GM18526 (cell line): ENCODE measurements around the gene MYH8.

Experiments used
- POLR2A ChIP-seq: IDR thresholded peaks from 3 replicates; pipeline ENCODE4 v1.6.1; 2011; ENCODE audit not compliant: insufficient read length; ENCODE audit errors: extremely low read depth

MYH8 gene

DNA sequence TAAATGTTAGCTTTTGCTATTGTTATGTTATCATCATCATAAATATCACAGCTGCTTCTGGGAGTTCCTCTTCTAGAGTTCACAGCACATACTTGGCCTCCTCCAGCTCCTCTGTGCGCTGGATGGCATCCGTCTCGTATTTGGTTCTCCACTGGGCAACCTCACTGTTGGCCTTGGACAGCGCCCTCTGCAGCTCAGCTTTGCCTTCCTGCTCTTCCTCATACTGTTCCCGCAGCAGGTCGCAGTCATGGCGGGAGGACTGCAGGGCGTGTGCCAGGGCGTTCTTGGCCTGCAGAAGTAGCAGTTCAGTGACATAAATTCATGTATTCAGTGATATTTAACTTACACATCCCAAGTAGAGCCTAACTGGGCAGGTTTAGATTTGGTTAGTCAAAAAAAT is 23.4 kb downstream of the MYH8 start:
- TF ChIP-seq POLR2A = no peak

- no peak for TF ChIP-seq POLR2A
Measured at GRCh38 chr17:10396524-10397163, 25.1 kb downstream of the MYH8 start.

DNA sequence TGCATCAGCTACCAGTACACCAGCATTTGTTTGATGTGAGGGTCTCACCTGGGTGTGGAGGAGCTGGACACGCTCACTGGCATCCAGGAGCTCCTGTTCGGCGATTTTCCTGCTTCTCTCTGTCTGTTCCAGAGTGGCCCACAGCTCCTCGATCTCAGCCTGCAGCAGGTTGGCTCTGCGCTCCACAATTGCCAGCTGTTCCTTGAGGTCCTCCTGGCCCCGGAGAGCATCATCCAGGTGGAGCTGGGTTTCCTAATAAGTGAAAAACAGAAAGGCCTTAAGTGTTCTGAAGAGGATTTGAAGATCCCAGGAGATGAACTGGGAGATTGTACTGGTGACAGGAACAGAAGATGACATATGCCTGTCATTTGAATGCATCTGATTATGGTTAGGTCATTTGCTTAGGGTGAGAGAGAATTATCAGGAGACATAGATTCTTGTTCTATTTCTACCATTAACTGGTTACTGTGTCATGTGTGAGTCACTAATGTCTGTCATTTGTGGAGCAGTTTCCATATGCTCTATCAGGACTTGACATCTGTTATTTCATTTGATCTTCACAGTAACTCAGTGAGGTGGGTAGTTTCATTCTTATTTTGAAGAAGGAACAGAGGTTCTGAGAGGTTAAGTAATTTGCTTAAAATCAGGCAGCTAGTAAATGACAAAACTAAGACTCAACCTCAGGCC is 27.4 kb downstream of the MYH8 start:
- TF ChIP-seq POLR2A = no peak

DNA sequence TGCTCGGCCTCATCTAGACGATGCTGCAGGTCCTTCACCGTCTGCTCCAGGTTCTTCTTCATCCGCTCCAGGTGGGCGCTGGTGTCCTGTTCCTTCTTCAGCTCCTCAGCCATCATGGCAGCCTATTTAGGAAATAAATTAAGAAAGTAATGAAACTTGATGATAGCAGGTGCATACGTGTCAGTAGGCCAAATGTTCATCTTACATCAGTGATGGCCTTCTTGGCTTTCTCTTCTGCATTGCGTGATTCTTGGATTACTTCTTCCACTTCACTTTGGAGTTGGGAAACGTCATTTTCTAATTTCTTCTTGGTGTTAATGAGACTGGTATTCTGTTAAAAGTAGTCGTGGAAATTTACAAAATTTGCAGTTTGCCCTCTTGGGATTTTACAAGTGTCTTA is 28.9 kb downstream of the MYH8 start:
- no peak for TF ChIP-seq POLR2A

- TF ChIP-seq POLR2A = no peak
Measured at GRCh38 chr17:10385871-10386270, 35.9 kb downstream of the MYH8 start.

DNA sequence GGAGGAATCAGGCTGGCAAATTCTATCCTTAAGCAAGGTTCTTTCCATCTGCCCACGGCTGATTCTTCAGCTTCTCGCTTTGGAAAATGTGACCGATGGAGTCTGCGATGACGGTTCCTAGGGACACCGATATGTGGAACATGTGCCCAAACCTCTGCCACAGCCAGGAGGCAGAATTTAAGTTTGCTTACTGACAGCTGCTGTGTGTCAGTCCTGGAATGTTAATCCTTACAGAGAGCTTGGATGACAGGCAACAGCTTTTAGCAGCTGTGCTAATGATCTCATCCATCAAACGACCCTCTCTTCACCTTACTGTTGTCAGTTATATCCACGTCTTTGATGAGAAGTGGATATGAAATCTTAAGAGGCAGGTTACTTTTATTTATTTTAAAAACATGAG is 37.6 kb downstream of the MYH8 start:
- TF ChIP-seq POLR2A = no peak

- no peak for TF ChIP-seq POLR2A
Measured at GRCh38 chr17:10380631-10381408, 40.9 kb downstream of the MYH8 start.

DNA sequence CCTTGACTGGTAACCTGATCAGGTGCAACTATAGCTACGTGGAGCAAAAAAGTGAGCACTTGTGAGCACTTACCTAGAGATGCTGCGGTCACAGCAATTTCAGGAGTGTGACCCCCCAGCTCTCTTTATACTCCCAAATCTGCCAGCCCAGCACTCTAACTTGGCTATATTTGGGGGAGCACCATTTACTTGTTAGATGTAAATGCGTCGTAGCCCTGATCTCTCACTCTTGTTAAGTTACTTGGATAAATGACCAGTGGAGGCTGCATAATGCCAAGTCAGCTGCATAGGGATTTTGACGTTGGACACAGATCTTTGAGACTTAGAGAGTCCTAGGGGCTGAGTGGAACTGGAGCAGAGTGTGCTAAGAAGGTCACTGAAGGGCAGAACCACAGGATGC is 48.8 kb downstream of the MYH8 start, which contains the start of gene MYH13:
Gene MYH13 (minus strand): TSS at position 101 of the 400 bp plus-strand sequence. CDS start 8,476 bp downstream, outside the sequence.
- no peak for TF ChIP-seq POLR2A

- TF ChIP-seq POLR2A = no peak
Measured at GRCh38 chr17:10370016-10370608, 51.6 kb downstream of the MYH8 start.

GRCh38 chr17:10369239-10369638 is 52.5 kb downstream of the MYH8 start:
- TF ChIP-seq POLR2A = no peak

DNA sequence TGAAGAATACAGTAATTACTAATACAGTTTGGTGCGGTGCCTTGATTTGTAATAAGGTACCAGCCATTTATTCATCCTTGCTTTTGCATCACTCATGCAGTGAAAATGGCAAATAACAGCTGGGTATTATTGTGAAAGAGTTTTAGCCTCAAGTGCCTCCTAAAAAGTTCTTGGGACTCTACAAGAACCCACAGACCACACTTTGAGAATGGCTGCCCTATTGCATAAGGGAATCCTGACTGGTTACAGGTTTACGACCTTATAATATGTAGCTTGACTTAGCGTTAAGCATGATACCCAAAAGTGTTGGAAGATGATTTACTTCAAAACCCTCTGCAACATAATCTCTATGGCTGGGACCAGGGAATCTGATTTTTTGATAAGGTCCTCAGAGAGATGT is 53.2 kb downstream of the MYH8 start:
- no peak for TF ChIP-seq POLR2A

- TF ChIP-seq POLR2A = no peak
Measured at GRCh38 chr17:10360578-10360977, 61.2 kb downstream of the MYH8 start.

DNA sequence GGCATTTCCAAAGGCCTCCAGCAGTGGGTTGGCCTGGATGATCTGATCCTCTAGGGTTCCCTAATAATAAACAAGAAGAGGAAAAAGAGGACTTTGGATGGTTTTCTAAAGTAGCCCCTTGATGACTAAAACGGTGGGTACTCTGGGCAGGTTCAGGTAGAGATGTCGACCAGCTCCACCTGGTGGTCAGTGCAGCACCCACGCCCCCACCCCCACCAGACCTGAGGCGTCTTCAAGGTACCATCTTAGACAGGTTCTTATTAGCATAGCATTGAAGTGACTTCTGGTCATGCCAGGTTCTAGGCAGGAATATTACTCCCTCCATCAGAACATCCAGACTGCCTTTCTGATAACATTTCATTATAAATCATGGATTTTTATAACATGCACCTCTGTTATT is 64.0 kb downstream of the MYH8 start:
- no peak for TF ChIP-seq POLR2A

DNA sequence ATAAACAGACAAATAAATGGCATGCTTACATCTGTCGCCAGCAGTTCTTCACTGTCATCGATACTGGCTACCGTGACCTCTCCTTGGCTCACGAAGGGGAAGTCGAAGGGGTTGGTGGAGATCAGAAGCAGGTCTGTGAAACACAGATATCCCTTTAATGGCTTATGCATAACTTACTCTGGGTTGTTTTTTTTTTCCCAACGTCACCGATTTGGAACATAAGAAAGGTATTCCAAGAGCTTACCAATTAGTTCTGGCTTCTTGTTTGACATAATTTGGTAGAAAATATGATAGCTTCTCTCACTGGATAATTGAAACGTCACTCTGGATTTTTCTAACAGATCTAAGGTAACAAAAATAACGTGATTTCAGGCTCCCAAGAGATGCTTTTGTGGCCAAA is 67.1 kb downstream of the MYH8 start:
- no peak for TF ChIP-seq POLR2A

GRCh38 chr17:10352893-10353292 is 68.9 kb downstream of the MYH8 start:
- TF ChIP-seq POLR2A = no peak

DNA sequence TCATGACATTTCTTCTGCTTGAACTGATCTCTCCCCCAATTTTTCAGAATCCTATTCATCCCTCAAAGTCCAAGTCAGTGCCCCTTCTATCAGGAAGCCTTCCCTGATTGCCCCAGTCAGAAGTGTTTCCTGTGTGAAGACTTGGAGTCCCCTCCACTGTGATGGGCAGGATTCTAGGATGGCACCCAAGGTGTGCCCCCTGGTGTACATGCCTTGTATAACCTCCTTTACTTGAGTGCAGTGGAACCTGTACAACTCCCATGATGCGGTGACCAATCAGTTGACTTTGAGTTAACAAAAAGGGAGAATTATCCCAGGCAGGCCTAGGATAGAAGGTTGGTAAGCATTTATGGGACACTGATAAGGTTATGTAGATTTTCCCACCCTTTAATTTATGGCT is 72.3 kb downstream of the MYH8 start:
- no peak for TF ChIP-seq POLR2A
